Fibroblast of the aortic adventitia (primary cell): Measurements from ENCODE around the gene SRGAP3. TPM values are rescaled to one million over a fixed set of nuclear protein-coding genes. Genes with fewer than 3 reads are reported as not detected.

ENCODE experiments used
- DNase-seq: peaks from one replicate; pipeline ENCODE4 v3.0.0-alpha.2; 2010; ENCODE audit warnings: low read depth
- H3K4me3 ChIP-seq: 2 replicates; pipeline ENCODE4 v1.5.1; 2011; ENCODE audit warnings: low read depth, mild to moderate bottlenecking, control low read depth, low read length, moderate library complexity
- CTCF ChIP-seq: IDR thresholded peaks from 2 replicates; pipeline ENCODE4 v1.5.1; 2011; ENCODE audit warnings: mild to moderate bottlenecking, low read length, control low read depth, inconsistent platforms; ENCODE audit not compliant: insufficient read depth
- total RNA-seq: library from RNA; depleted of rRNA; stranded (reverse); fragments of >200 nt; gene quantifications from 2 replicates; pipeline ENCODE4 v1.2.3, GENCODE V29; 2012; ENCODE audit warnings: low replicate concordance

The SRGAP3 gene
- total RNA-seq, 1 donor = 4.6 TPM

GRCh38 chr3:9067352-9067975 is 182.0 kb downstream of the SRGAP3 start:
- peak; percentile 79 for DNase-seq
- peak; percentile 99 for TF ChIP-seq CTCF

GRCh38 chr3:9066775-9067174 is 182.7 kb downstream of the SRGAP3 start:
- H3K4me3 ChIP-seq = no peak overlapping the region
- no peak for DNase-seq
- no peak for TF ChIP-seq CTCF

More at GRCh38 chr3:9067352-9067975, 182.0 kb downstream of the SRGAP3 start:
- no peak overlapping the region for H3K4me3 ChIP-seq

- H3K4me3 ChIP-seq = no peak overlapping the region
- DNase-seq = peak; percentile 43
These were observed 183.3 kb downstream of the SRGAP3 start for GRCh38 chr3:9066141-9066540.

GRCh38 chr3:9064850-9065249 is 184.6 kb downstream of the SRGAP3 start:
- peak; percentile 9 for DNase-seq
- H3K4me3 ChIP-seq = no peak overlapping the region
- no peak for TF ChIP-seq CTCF

More at GRCh38 chr3:9066141-9066540, 183.3 kb downstream of the SRGAP3 start:
- no peak for TF ChIP-seq CTCF

GRCh38 chr3:9064251-9064650 is 185.2 kb downstream of the SRGAP3 start:
- no peak for DNase-seq
- H3K4me3 ChIP-seq = no peak overlapping the region
- no peak for TF ChIP-seq CTCF

- DNase-seq = no peak
- no peak overlapping the region for H3K4me3 ChIP-seq
- no peak for TF ChIP-seq CTCF
These were observed 186.9 kb downstream of the SRGAP3 start for GRCh38 chr3:9062570-9062969.

GRCh38 chr3:9061634-9062033 is 187.8 kb downstream of the SRGAP3 start:
- no peak for DNase-seq
- no peak for TF ChIP-seq CTCF

More at GRCh38 chr3:9061634-9062033, 187.8 kb downstream of the SRGAP3 start:
- H3K4me3 ChIP-seq = no peak overlapping the region
